ENCODE results near the gene FRMD4B.

DNA sequence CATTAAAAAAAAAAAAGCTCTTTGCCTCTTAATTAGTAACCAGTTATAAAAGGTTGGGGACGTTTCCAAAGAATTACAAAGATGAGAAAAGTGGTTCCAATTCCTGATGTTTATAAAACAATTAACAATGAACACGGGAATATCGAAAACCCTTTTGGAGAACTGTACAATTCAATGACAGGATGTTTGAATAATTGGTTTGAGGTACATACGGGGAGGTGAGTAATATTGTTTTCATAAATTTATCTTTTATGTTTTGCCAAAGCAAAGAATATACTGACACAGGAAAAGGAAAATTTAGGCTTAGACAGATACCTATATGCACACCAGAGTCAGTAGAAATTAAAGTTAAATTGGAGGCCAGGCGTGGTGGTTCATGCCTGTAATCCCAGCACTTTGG, 168.9 kb downstream of the FRMD4B start:
- TF ChIP-seq, protein P1, sequence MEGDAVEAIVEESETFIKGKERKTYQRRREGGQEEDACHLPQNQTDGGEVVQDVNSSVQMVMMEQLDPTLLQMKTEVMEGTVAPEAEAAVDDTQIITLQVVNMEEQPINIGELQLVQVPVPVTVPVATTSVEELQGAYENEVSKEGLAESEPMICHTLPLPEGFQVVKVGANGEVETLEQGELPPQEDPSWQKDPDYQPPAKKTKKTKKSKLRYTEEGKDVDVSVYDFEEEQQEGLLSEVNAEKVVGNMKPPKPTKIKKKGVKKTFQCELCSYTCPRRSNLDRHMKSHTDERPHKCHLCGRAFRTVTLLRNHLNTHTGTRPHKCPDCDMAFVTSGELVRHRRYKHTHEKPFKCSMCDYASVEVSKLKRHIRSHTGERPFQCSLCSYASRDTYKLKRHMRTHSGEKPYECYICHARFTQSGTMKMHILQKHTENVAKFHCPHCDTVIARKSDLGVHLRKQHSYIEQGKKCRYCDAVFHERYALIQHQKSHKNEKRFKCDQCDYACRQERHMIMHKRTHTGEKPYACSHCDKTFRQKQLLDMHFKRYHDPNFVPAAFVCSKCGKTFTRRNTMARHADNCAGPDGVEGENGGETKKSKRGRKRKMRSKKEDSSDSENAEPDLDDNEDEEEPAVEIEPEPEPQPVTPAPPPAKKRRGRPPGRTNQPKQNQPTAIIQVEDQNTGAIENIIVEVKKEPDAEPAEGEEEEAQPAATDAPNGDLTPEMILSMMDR (IDR thresholded peaks at IDR 0.05): no peak
- TF ChIP-seq EP300 (IDR thresholded peaks at IDR 0.05; ENCODE audit: low read depth) (no peak), POLR2AphosphoS5 (IDR thresholded peaks at IDR 0.05) (no peak), POLR2A (IDR thresholded peaks at IDR 0.05) (no peak)

All from transverse colon (tissue), 4 donors.